Measurements from ENCODE around the gene IL17RE. TPM values are rescaled to one million over a fixed set of nuclear protein-coding genes. Genes with fewer than 3 reads are reported as not detected.
A peak's percentile ranks its signal among the peaks of the same experiment; 100 is the strongest.

IL17RE gene
- total RNA-seq, 1 experiment from 2014 or later = 30.6 TPM

DNA sequence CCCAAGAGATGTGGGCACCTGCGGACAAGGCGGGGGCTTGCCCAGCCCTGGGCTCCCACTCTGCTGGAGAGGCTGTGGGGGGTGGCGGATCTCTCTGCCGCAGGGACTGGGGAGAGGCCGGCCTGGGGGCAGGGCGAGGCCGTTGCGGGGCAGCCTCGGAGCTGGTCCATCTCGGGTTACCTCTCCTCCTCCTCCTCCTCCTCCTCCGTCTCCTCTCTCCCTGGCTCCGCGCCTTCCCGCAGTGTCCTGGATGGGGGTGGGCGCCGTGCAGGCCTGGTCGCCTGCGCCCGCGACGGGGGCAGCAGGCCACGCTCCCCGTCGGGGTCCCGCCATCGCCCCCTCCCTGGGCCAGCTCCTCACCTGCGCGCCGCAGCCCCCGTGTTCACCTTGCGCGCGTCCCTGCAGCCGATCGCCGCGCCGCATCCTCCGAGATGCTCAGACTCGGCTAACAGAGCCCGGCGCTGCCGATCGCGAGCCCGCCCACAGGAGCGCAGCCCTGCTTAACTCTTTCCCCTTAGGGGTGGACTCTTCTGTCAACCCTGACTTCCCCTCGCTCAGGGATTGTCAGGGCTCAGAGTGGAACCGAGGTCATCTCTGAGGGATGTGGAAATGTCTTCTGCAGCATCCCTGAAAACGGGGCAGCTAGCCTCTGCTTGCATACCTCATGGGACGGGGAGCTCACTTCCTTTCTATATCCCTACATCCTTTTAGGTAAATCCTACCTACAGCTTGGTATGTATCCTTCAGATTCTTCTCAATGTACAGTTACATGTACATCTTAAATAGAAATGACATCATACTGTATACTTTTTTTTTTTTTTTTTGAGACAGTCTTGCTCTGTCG lies 49.5 kb downstream of the IL17RE start, which contains the start of gene PRRT3:
Gene PRRT3, minus strand, starts transcription at position 447 of the 844 bp plus-strand sequence. CDS start 2,293 bp downstream, outside the sequence.
- DNase-seq = no peak
- CTCF ChIA-PET = interaction anchor here (0.6 to 0.8 kb wide), 3 partner anchors 11 to 94 kb away, joined by 3 read pairs; no protein-coding TSS in a partner anchor
- intact Hi-C loops (cut with micrococcal nuclease; ENCODE audit: unreplicated experiment) = no loop called here
- Mint-ChIP-seq H3K9me3 (ENCODE audit: low read depth, unreplicated experiment) (no peaks in the 10 kb centered on the region), H3K4me3 (ENCODE audit: low read depth, unreplicated experiment) (peak within 1 kb of the TSS; percentile 60), H3K27ac (ENCODE audit: unreplicated experiment) (no peak within 1 kb of the TSS), H3K27me3 (ENCODE audit: unreplicated experiment) (no peaks in the 10 kb centered on the region), H3K4me1 (ENCODE audit: low read depth, unreplicated experiment) (peaks cover 13% of the 10 kb centered on the region), H3K36me3 (ENCODE audit: insufficient read depth, unreplicated experiment) (peaks cover 19% of the 10 kb centered on the region)
- TF ChIP-seq, protein P1, sequence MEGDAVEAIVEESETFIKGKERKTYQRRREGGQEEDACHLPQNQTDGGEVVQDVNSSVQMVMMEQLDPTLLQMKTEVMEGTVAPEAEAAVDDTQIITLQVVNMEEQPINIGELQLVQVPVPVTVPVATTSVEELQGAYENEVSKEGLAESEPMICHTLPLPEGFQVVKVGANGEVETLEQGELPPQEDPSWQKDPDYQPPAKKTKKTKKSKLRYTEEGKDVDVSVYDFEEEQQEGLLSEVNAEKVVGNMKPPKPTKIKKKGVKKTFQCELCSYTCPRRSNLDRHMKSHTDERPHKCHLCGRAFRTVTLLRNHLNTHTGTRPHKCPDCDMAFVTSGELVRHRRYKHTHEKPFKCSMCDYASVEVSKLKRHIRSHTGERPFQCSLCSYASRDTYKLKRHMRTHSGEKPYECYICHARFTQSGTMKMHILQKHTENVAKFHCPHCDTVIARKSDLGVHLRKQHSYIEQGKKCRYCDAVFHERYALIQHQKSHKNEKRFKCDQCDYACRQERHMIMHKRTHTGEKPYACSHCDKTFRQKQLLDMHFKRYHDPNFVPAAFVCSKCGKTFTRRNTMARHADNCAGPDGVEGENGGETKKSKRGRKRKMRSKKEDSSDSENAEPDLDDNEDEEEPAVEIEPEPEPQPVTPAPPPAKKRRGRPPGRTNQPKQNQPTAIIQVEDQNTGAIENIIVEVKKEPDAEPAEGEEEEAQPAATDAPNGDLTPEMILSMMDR (IDR thresholded peaks at IDR 0.05; ENCODE audit: unreplicated experiment) = no peak
- no TSS peak for BruUV-seq (replicated peaks)

- no peak for DNase-seq
- H3K27ac Mint-ChIP-seq (ENCODE audit: unreplicated experiment) = no peak overlapping the region
- CTCF ChIA-PET = no interaction called here
- intact Hi-C loops (cut with micrococcal nuclease; ENCODE audit: unreplicated experiment) = no loop called here
- BruUV-seq (replicated peaks) = no TSS peak
- H3K4me1 Mint-ChIP-seq (ENCODE audit: low read depth, unreplicated experiment) = peaks cover 13% of the 10 kb centered on the region
- H3K9me3 Mint-ChIP-seq (ENCODE audit: low read depth, unreplicated experiment) = no peaks in the 10 kb centered on the region
- TF ChIP-seq, protein P1 (IDR thresholded peaks at IDR 0.05; ENCODE audit: unreplicated experiment) = no peak
- H3K27me3 Mint-ChIP-seq (ENCODE audit: unreplicated experiment) = no peaks in the 10 kb centered on the region
- H3K4me3 Mint-ChIP-seq (ENCODE audit: low read depth, unreplicated experiment) = no peak overlapping the region
- H3K36me3 Mint-ChIP-seq (ENCODE audit: insufficient read depth, unreplicated experiment) = peaks cover 13% of the 10 kb centered on the region
Observed at GRCh38 chr3:9955067-9955502, 52.4 kb downstream of the IL17RE start.

DNA sequence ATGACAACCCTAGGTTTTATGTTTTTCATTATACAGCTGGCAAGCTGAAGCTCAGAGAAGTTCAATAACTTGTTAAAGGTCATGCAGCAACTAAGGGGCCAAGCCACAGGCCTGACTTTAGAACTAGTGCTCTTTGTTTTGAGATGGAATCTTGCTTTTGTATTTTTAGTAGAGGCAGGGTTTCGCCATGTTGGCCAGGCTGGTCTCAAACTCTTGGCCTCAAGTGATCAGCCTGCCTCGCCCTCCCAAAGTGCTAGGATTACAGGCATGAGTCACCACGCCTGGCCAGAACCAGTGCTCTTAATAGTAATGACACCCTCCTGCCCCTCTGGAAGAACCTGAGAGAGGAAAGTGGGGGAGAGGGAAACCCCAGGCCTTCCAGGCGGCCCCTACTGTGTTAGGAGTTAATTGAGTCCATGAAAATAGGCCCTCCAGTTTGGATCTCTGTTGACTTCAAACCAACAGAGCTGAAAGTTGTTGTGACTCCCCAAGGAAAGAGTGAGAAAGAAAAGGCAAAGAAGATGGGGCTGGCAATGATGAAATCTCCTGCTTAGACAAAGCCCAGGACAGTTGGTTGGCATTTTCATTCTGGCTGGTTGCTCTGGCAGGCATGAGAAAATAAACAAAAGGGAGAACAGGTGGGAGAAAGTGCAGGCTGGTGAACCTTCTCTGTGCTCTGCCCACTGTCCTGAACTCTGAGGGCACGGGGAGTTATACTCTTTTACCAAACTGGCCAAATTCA lies 53.1 kb downstream of the IL17RE start:
- Mint-ChIP-seq H3K4me1 (ENCODE audit: low read depth, unreplicated experiment) (peaks cover 13% of the 10 kb centered on the region), H3K27me3 (ENCODE audit: unreplicated experiment) (no peaks in the 10 kb centered on the region), H3K9me3 (ENCODE audit: low read depth, unreplicated experiment) (no peaks in the 10 kb centered on the region)

GRCh38 chr3:9957214-9957613 lies 54.6 kb downstream of the IL17RE start:
- CTCF ChIA-PET = no interaction called here
- DNase-seq = no peak
- Mint-ChIP-seq H3K4me1 (ENCODE audit: low read depth, unreplicated experiment) (peaks cover 13% of the 10 kb centered on the region), H3K27ac (ENCODE audit: unreplicated experiment) (no peak overlapping the region), H3K27me3 (ENCODE audit: unreplicated experiment) (no peaks in the 10 kb centered on the region), H3K9me3 (ENCODE audit: low read depth, unreplicated experiment) (no peaks in the 10 kb centered on the region), H3K36me3 (ENCODE audit: insufficient read depth, unreplicated experiment) (peaks cover 13% of the 10 kb centered on the region), H3K4me3 (ENCODE audit: low read depth, unreplicated experiment) (no peak overlapping the region)
- TF ChIP-seq, protein P1 (IDR thresholded peaks at IDR 0.05; ENCODE audit: unreplicated experiment) = no peak
- no TSS peak for BruUV-seq (replicated peaks)
- intact Hi-C loops (cut with micrococcal nuclease; ENCODE audit: unreplicated experiment) = no loop called here

More for the DNA sequence above, 53.1 kb downstream of the IL17RE start:
- Mint-ChIP-seq H3K36me3 (ENCODE audit: insufficient read depth, unreplicated experiment) (peaks cover 13% of the 10 kb centered on the region), H3K4me3 (ENCODE audit: low read depth, unreplicated experiment) (no peak overlapping the region), H3K27ac (ENCODE audit: unreplicated experiment) (no peak overlapping the region)
- BruUV-seq (replicated peaks) = no TSS peak
- CTCF ChIA-PET = interaction anchor here (0.6 kb wide), 1 partner anchor 215 kb away, joined by 4 read pairs; no protein-coding TSS in a partner anchor
- TF ChIP-seq, protein P1 (IDR thresholded peaks at IDR 0.05; ENCODE audit: unreplicated experiment) = no peak
- DNase-seq = no peak
- intact Hi-C loops (cut with micrococcal nuclease; ENCODE audit: unreplicated experiment) = no loop called here

All from Calu3 (cell line).